Uterus (tissue), 4 donors: ENCODE results near the gene MYOC. TPM values are rescaled to one million over a fixed set of nuclear protein-coding genes. Genes with fewer than 3 reads are reported as not detected.
A peak's percentile ranks its signal among the peaks of the same experiment; 100 is the strongest.

Source experiments
- DNase-seq, 2 donors: peaks; one replicate each; pipeline ENCODE4 v3.0.0-alpha.2; 2019 to 2020
- H3K27ac ChIP-seq, 2 donors: fragments of 200-600 bp; sonication (generic); 1 replicate in 1 of 2; 2 replicates in 1 of 2; pipeline ENCODE4 v1.5.1; 2016 to 2018
- H3K27me3 ChIP-seq, 2 donors: fragments of 200-600 bp; sonication (generic); one replicate each; pipeline ENCODE4 v1.5.1; 2018 to 2019; ENCODE audit warnings: control low read depth in 1 of 2
- H3K36me3 ChIP-seq, 2 donors: fragments of 200-600 bp; sonication (generic); one replicate each; pipeline ENCODE4 v1.5.1; 2019; ENCODE audit warnings: control low read depth in 1 of 2
- H3K4me1 ChIP-seq, 2 donors: fragments of 200-600 bp; sonication (generic); one replicate each; pipeline ENCODE4 v1.5.1; 2018 to 2019; ENCODE audit warnings: control low read depth in 1 of 2
- H3K4me3 ChIP-seq, 2 donors: fragments of 200-600 bp; sonication (generic); 1 replicate in 1 of 2; 2 replicates in 1 of 2; pipeline ENCODE4 v1.5.1; 2018 to 2019; ENCODE audit warnings: mild to moderate bottlenecking in 1 of 2
- H3K9me3 ChIP-seq, 2 donors: fragments of 200-600 bp; sonication (generic); one replicate each; pipeline ENCODE4 v1.5.1; 2019; ENCODE audit warnings: control low read depth in 1 of 2
- CTCF ChIP-seq, 4 experiments: fragments of 200-600 bp in 2 of 4; fragments of 450-650 bp in 2 of 4; sonication (generic) in 2 of 4; IDR thresholded peaks; one replicate each; pipeline ENCODE4 v1.5.1; 2016 to 2019; ENCODE audit warnings: antibody characterized with exemption in 4 of 4, mild to moderate bottlenecking in 2 of 4, moderate library complexity in 1 of 4
- POLR2A ChIP-seq, 2 donors: fragments of 450-650 bp; IDR thresholded peaks; one replicate each; pipeline ENCODE4 v1.6.1; 2016; ENCODE audit warnings: antibody characterized with exemption in 2 of 2, mild to moderate bottlenecking in 1 of 2, moderate library complexity in 1 of 2
- intact Hi-C: fragments of 100-400 bp; cut with DNase I; formaldehyde crosslinking; loops from one replicate; pipeline ENCODE4 v1.15.1; 2023; ENCODE audit warnings: low total_unique reads
- total RNA-seq, 4 donors: library from RNA; depleted of rRNA in 3 of 4; stranded (reverse); fragments of >200 nt in 3 of 4; gene quantifications; one replicate each; pipeline versions ENCODE4 v1.1.0 to v1.2.4, GENCODE V29; 2014 to 2023
- donor health status: DM: yes; HTN: yes; CAD: no.

The MYOC gene
- total RNA-seq, 4 donors from 2014 or later, result 5.6 to 38.2 (median 13.2) TPM

- no peaks in the 10 kb centered on the region for H3K36me3 ChIP-seq
- no peak overlapping the region for H3K4me3 ChIP-seq
- no peaks in the 10 kb centered on the region for H3K9me3 ChIP-seq
- no peak for DNase-seq
- no peaks in the 10 kb centered on the region for H3K27me3 ChIP-seq
- H3K4me1 ChIP-seq, result peaks cover 0 to 9% of the 10 kb centered on the region in 2 donors
- TF ChIP-seq POLR2A (IDR thresholded peaks at IDR 0.05), result no peak
- TF ChIP-seq CTCF (IDR thresholded peaks at IDR 0.05), result no peak
- peak overlapping the region; percentile 87 to 93 for H3K27ac ChIP-seq
- intact Hi-C loops, result no loop called here
These were observed 3.2 kb upstream of the MYOC start for GRCh38 chr1:171655746-171656116.

GRCh38 chr1:171654942-171655745 lies 2.7 kb upstream of the MYOC start:
- peak; percentile 75 to 79 for DNase-seq
- Histone ChIP-seq H3K27me3 (no peaks in the 10 kb centered on the region), H3K9me3 (no peaks in the 10 kb centered on the region), H3K4me1 (peaks cover 0 to 9% of the 10 kb centered on the region in 2 donors), H3K4me3 (no peak overlapping the region), H3K36me3 (no peaks in the 10 kb centered on the region), H3K27ac (peak overlapping the region; percentile 87 to 93)
- intact Hi-C loops, result no loop called here
- TF ChIP-seq CTCF (IDR thresholded peaks at IDR 0.05) (peak; percentile 31 to 46 (median 34)), POLR2A (IDR thresholded peaks at IDR 0.05) (no peak)

- H3K27me3 ChIP-seq, result no peaks in the 10 kb centered on the region
- no peaks in the 10 kb centered on the region for H3K36me3 ChIP-seq
- H3K9me3 ChIP-seq, result no peaks in the 10 kb centered on the region
- DNase-seq, result peak; percentile 46 to 53
- H3K27ac ChIP-seq, result peak overlapping the region; percentile 87 to 93
- no peak for TF ChIP-seq CTCF (IDR thresholded peaks at IDR 0.05)
- no peak for TF ChIP-seq POLR2A (IDR thresholded peaks at IDR 0.05)
- peaks cover 0 to 9% of the 10 kb centered on the region in 2 donors for H3K4me1 ChIP-seq
- H3K4me3 ChIP-seq, result no peak overlapping the region
- intact Hi-C loops, result no loop called here
These were observed 1.9 kb upstream of the MYOC start for GRCh38 chr1:171654201-171654941.

- TF ChIP-seq CTCF (IDR thresholded peaks at IDR 0.05) (no peak), POLR2A (IDR thresholded peaks at IDR 0.05) (no peak)
- Histone ChIP-seq H3K9me3 (no peaks in the 10 kb centered on the region), H3K4me3 (no peak overlapping the region), H3K4me1 (peaks cover 0 to 9% of the 10 kb centered on the region in 2 donors), H3K27ac (peak overlapping the region; percentile 87 to 93), H3K36me3 (no peaks in the 10 kb centered on the region), H3K27me3 (no peaks in the 10 kb centered on the region)
- no peak for DNase-seq
- intact Hi-C loops, result no loop called here
These were observed 1.3 kb upstream of the MYOC start for GRCh38 chr1:171653796-171654195.

- no peaks in the 10 kb centered on the region for H3K9me3 ChIP-seq
- intact Hi-C loops, result no loop called here
- no peak overlapping the region for H3K4me3 ChIP-seq
- DNase-seq, result no peak
- TF ChIP-seq CTCF (IDR thresholded peaks at IDR 0.05) (no peak), POLR2A (IDR thresholded peaks at IDR 0.05) (no peak)
- peak overlapping the region; percentile 83 to 87 for H3K27ac ChIP-seq
- H3K4me1 ChIP-seq, result peaks cover 0 to 7% of the 10 kb centered on the region in 2 donors
- no peaks in the 10 kb centered on the region for H3K36me3 ChIP-seq
- H3K27me3 ChIP-seq, result no peaks in the 10 kb centered on the region
These were observed 6.3 kb downstream of the MYOC start for GRCh38 chr1:171646249-171646560.
